Karpas-422 (cell line): ENCODE measurements around the gene BRSK1. TPM values are rescaled to one million over a fixed set of nuclear protein-coding genes. Genes with fewer than 3 reads are reported as not detected.

Experiments used
- DNase-seq: peaks from one replicate; pipeline ENCODE4 v3.0.0-alpha.2; 2015
- H2AFZ ChIP-seq: fragments of 200-600 bp; sonication (generic); 2 replicates; pipeline ENCODE4 v1.6.1; 2014; ENCODE audit warnings: antibody characterized with exemption, low read length, mixed read lengths
- H3K27ac ChIP-seq: fragments of 200-600 bp; sonication (generic); 2 replicates; pipeline ENCODE4 v1.5.1; 2014; ENCODE audit warnings: mild to moderate bottlenecking, low read length, moderate library complexity
- H3K27me3 ChIP-seq: fragments of 200-600 bp; sonication (generic); 2 replicates; pipeline ENCODE4 v1.6.1; 2014; ENCODE audit warnings: low read length, mixed read lengths
- H3K36me3 ChIP-seq: fragments of 200-600 bp; sonication (generic); 2 replicates; pipeline ENCODE4 v1.6.1; 2014; ENCODE audit warnings: low read length, mixed read lengths; ENCODE audit not compliant: insufficient read depth
- H3K4me1 ChIP-seq: fragments of 200-600 bp; sonication (generic); 2 replicates; pipeline ENCODE4 v1.6.1; 2014; ENCODE audit warnings: mild to moderate bottlenecking, low read length, mixed read lengths
- H3K4me2 ChIP-seq: fragments of 200-600 bp; sonication (generic); 2 replicates; pipeline ENCODE4 v1.6.1; 2014; ENCODE audit warnings: low read length, low read depth, mild to moderate bottlenecking; ENCODE audit not compliant: poor library complexity, severe bottlenecking
- H3K4me3 ChIP-seq: fragments of 200-600 bp; sonication (generic); 2 replicates; pipeline ENCODE4 v1.5.1; 2014; ENCODE audit warnings: mild to moderate bottlenecking, antibody characterized with exemption, low read length, mixed read lengths
- H3K79me2 ChIP-seq: fragments of 200-600 bp; sonication (generic); 2 replicates; pipeline ENCODE4 v1.6.1; 2014; ENCODE audit warnings: mild to moderate bottlenecking, low read length, mixed read lengths
- H3K9ac ChIP-seq: fragments of 200-600 bp; sonication (generic); 2 replicates; pipeline ENCODE4 v1.6.0; 2014; ENCODE audit warnings: low read length
- H3K9me2 ChIP-seq: fragments of 200-600 bp; sonication (generic), shearing (Covaris generic); replicated peaks from 2 replicates; pipeline ENCODE4 v1.6.0; 2014; ENCODE audit warnings: mild to moderate bottlenecking, low read length, moderate library complexity; ENCODE audit not compliant: insufficient read depth
- H3K9me3 ChIP-seq: fragments of 300-700, 200-600 bp; sonication (generic); 2 replicates; pipeline ENCODE4 v1.6.1; 2014; ENCODE audit warnings: low read length, mixed read lengths
- H4K20me1 ChIP-seq: fragments of 200-600 bp; sonication (generic); 2 replicates; pipeline ENCODE4 v1.6.1; 2014; ENCODE audit warnings: mild to moderate bottlenecking, antibody characterized with exemption, low read length, low read depth; ENCODE audit not compliant: insufficient read depth
- total RNA-seq: library from RNA; depleted of rRNA; stranded (reverse); fragments of >200 nt; shearing (Covaris generic); gene quantifications from 2 replicates; pipeline ENCODE4 v1.2.3, GENCODE V29; 2014; ENCODE audit warnings: low replicate concordance

BRSK1 gene
- total RNA-seq, 1 experiment from 2014 or later: 15.5 TPM

- DNase-seq: no peak
- Histone ChIP-seq H3K36me3 (peaks cover 39% of the 10 kb centered on the region), H3K9ac (no peak overlapping the region), H3K79me2 (peaks cover 97% of the 10 kb centered on the region), H4K20me1 (peaks cover 66% of the 10 kb centered on the region), H2AFZ (no peak overlapping the region), H3K9me3 (no peaks in the 10 kb centered on the region), H3K4me1 (peaks cover 43% of the 10 kb centered on the region), H3K9me2 (no peaks in the 10 kb centered on the region), H3K27ac (peak overlapping the region; percentile 98; the same call in 1 of the 2 replicates), H3K4me2 (no peak overlapping the region), H3K27me3 (no peaks in the 10 kb centered on the region), H3K4me3 (no peak overlapping the region)
Measured at GRCh38 chr19:55250262-55251036, 33.3 kb upstream of the BRSK1 start.

GRCh38 chr19:55251341-55252081 is 32.3 kb upstream of the BRSK1 start:
- DNase-seq: peak; percentile 57
- H3K4me1 ChIP-seq: peaks cover 53% of the 10 kb centered on the region
- peaks cover 99% of the 10 kb centered on the region for H3K79me2 ChIP-seq
- H3K9me2 ChIP-seq: no peaks in the 10 kb centered on the region
- H2AFZ ChIP-seq: no peak overlapping the region
- H3K27ac ChIP-seq: peak overlapping the region; percentile 98
- peaks cover 36% of the 10 kb centered on the region for H3K36me3 ChIP-seq
- H3K4me2 ChIP-seq: peak overlapping the region; percentile 26
- peak overlapping the region; percentile 46 for H3K9ac ChIP-seq
- no peaks in the 10 kb centered on the region for H3K27me3 ChIP-seq
- H3K9me3 ChIP-seq: no peaks in the 10 kb centered on the region
- no peak overlapping the region for H3K4me3 ChIP-seq
- peaks cover 63% of the 10 kb centered on the region for H4K20me1 ChIP-seq

- Histone ChIP-seq H3K4me2 (peak overlapping the region; percentile 96), H3K36me3 (peaks cover 28% of the 10 kb centered on the region), H4K20me1 (peaks cover 61% of the 10 kb centered on the region), H3K9me2 (no peaks in the 10 kb centered on the region), H3K4me1 (peaks cover 60% of the 10 kb centered on the region), H3K27ac (peak overlapping the region; percentile 98), H2AFZ (no peak overlapping the region), H3K4me3 (peak overlapping the region; percentile 84), H3K27me3 (no peaks in the 10 kb centered on the region), H3K9ac (peak overlapping the region; percentile 96), H3K9me3 (no peaks in the 10 kb centered on the region), H3K79me2 (peaks cover 99% of the 10 kb centered on the region)
- DNase-seq: peak; percentile 55
Measured at GRCh38 chr19:55252760-55253663, 30.8 kb upstream of the BRSK1 start.

- peak overlapping the region; percentile 84 for H3K4me3 ChIP-seq
- peak overlapping the region; percentile 96 for H3K9ac ChIP-seq
- no peaks in the 10 kb centered on the region for H3K9me3 ChIP-seq
- peaks cover 60% of the 10 kb centered on the region for H3K4me1 ChIP-seq
- H3K36me3 ChIP-seq: peaks cover 27% of the 10 kb centered on the region
- H4K20me1 ChIP-seq: peaks cover 51% of the 10 kb centered on the region
- H3K27ac ChIP-seq: peak overlapping the region; percentile 98
- no peak overlapping the region for H2AFZ ChIP-seq
- peaks cover 96% of the 10 kb centered on the region for H3K79me2 ChIP-seq
- peak overlapping the region; percentile 96 for H3K4me2 ChIP-seq
- H3K27me3 ChIP-seq: no peaks in the 10 kb centered on the region
- peak; percentile 97 for DNase-seq
- H3K9me2 ChIP-seq: no peaks in the 10 kb centered on the region
Measured at GRCh38 chr19:55253842-55254624, 29.8 kb upstream of the BRSK1 start.

- no peaks in the 10 kb centered on the region for H3K27me3 ChIP-seq
- H3K4me2 ChIP-seq: peak overlapping the region; percentile 96
- peaks cover 27% of the 10 kb centered on the region for H3K36me3 ChIP-seq
- peaks cover 48% of the 10 kb centered on the region for H4K20me1 ChIP-seq
- H3K9me3 ChIP-seq: no peaks in the 10 kb centered on the region
- peaks cover 90% of the 10 kb centered on the region for H3K79me2 ChIP-seq
- H3K4me3 ChIP-seq: peak overlapping the region; percentile 84
- peaks cover 63% of the 10 kb centered on the region for H3K4me1 ChIP-seq
- DNase-seq: peak; percentile 67
- peak overlapping the region; percentile 98 for H3K27ac ChIP-seq
- no peaks in the 10 kb centered on the region for H3K9me2 ChIP-seq
- H3K9ac ChIP-seq: peak overlapping the region; percentile 96
- H2AFZ ChIP-seq: no peak overlapping the region
Measured at GRCh38 chr19:55254625-55254977, 29.2 kb upstream of the BRSK1 start.

GRCh38 chr19:55255618-55256423 is 28.0 kb upstream of the BRSK1 start:
- Histone ChIP-seq H3K79me2 (peaks cover 78% of the 10 kb centered on the region), H3K27ac (peak overlapping the region; percentile 98), H3K9ac (peak overlapping the region; percentile 96), H3K4me2 (peak overlapping the region; percentile 96), H3K4me3 (peak overlapping the region; percentile 84), H3K9me3 (no peaks in the 10 kb centered on the region), H3K36me3 (peaks cover 26% of the 10 kb centered on the region), H2AFZ (no peak overlapping the region), H3K4me1 (peaks cover 75% of the 10 kb centered on the region), H3K9me2 (no peaks in the 10 kb centered on the region), H4K20me1 (peaks cover 35% of the 10 kb centered on the region), H3K27me3 (no peaks in the 10 kb centered on the region)
- DNase-seq: peak; percentile 91
